WTC11 (cell line): ENCODE results near the gene ELFN1.

Experiments used
- ATF2 ChIP-seq: sonication (generic); formaldehyde crosslinking; IDR thresholded peaks from 2 replicates; pipeline ENCODE4 v1.8.1; 2022; ENCODE audit warnings: low read depth, missing genetic modification reagents, borderline replicate concordance
- ESRRA ChIP-seq: sonication (generic); formaldehyde crosslinking; IDR thresholded peaks from 2 replicates; pipeline ENCODE4 v1.8.1; 2022; ENCODE audit warnings: mild to moderate bottlenecking, missing genetic modification reagents, borderline replicate concordance

- TF ChIP-seq ESRRA (no peak), ATF2 (CRISPR knock-in tag) (no peak)
These were observed 6.5 kb downstream of the ELFN1 start for GRCh38 chr7:1676550-1677078.
